Neural cell (in vitro differentiated cells): Measurements from ENCODE around the gene CTDSPL. TPM values are rescaled to one million over a fixed set of nuclear protein-coding genes. Genes with fewer than 3 reads are reported as not detected.

ENCODE experiments used
- H2AFZ ChIP-seq: fragments of 200-600, 300-800 bp; sonication (generic), shearing (Covaris generic); 2 replicates; pipeline ENCODE4 v1.6.0; 2014; ENCODE audit warnings: low read depth, mild to moderate bottlenecking, antibody characterized with exemption, low read length, moderate library complexity
- H3F3A ChIP-seq: fragments of 200-600 bp; shearing (Covaris generic); 2 replicates; pipeline ENCODE4 v1.6.1; 2016; ENCODE audit warnings: mild to moderate bottlenecking, moderate library complexity, mixed read lengths, antibody characterized with exemption, low read length; ENCODE audit not compliant: insufficient read depth, poor library complexity, severe bottlenecking
- H3K27ac ChIP-seq: fragments of 200-600, 300-800 bp; sonication (generic), shearing (Covaris generic); 2 replicates; pipeline ENCODE4 v1.5.1; 2014; ENCODE audit warnings: mild to moderate bottlenecking, low read length, moderate library complexity
- H3K27me3 ChIP-seq: fragments of 300-800, 200-600 bp; sonication (generic), shearing (Covaris generic); 2 replicates; pipeline ENCODE4 v1.6.0; 2014; ENCODE audit warnings: mild to moderate bottlenecking, low read depth, low read length, moderate library complexity; ENCODE audit not compliant: insufficient read depth
- H3K36me3 ChIP-seq: fragments of 300-800, 200-600 bp; sonication (generic), shearing (Covaris generic); 2 replicates; pipeline ENCODE4 v1.5.1; 2014; ENCODE audit warnings: mild to moderate bottlenecking, antibody characterized with exemption, low read length, moderate library complexity; ENCODE audit not compliant: insufficient read depth
- H3K4me2 ChIP-seq: fragments of 300-800, 200-600 bp; sonication (generic), shearing (Covaris generic); 2 replicates; pipeline ENCODE4 v1.6.0; 2014; ENCODE audit warnings: mild to moderate bottlenecking, low read length
- H3K4me3 ChIP-seq: fragments of 300-800, 200-600 bp; sonication (generic), shearing (Covaris generic); 2 replicates; pipeline ENCODE4 v1.5.1; 2014; ENCODE audit warnings: mild to moderate bottlenecking, low read length, moderate library complexity
- H3K79me2 ChIP-seq: fragments of 200-600 bp; shearing (Covaris generic); replicated peaks from 2 replicates; pipeline ENCODE4 v1.6.0; 2014; ENCODE audit warnings: mild to moderate bottlenecking, low read length, moderate library complexity; ENCODE audit not compliant: insufficient read depth
- H3K9ac ChIP-seq: fragments of 300-800, 200-600 bp; sonication (generic), shearing (Covaris generic); 2 replicates; pipeline ENCODE4 v1.6.1; 2016; ENCODE audit warnings: mild to moderate bottlenecking, low read length, mixed read lengths
- H3K9me2 ChIP-seq: fragments of 200-600 bp; shearing (Covaris generic); 2 replicates; pipeline ENCODE4 v1.6.1; 2016; ENCODE audit warnings: mild to moderate bottlenecking, low read length, mixed read lengths; ENCODE audit not compliant: insufficient read depth
- H3K9me3 ChIP-seq: fragments of 200-600, 300-800 bp; sonication (generic), shearing (Covaris generic); 2 replicates; pipeline ENCODE4 v1.6.1; 2016; ENCODE audit warnings: mild to moderate bottlenecking, mixed run types, low read length, moderate library complexity, mixed read lengths
- H4K20me1 ChIP-seq: fragments of 200-600 bp; shearing (Covaris generic); 2 replicates; pipeline ENCODE4 v1.6.1; 2016; ENCODE audit warnings: mild to moderate bottlenecking, mixed run types; ENCODE audit not compliant: insufficient read depth
- EP300 ChIP-seq: fragments of 450-650 bp; conservative IDR thresholded peaks from 2 replicates; pipeline ENCODE4 v1.6.1; 2014; ENCODE audit warnings: antibody characterized with exemption, mild to moderate bottlenecking, moderate library complexity; ENCODE audit not compliant: poor library complexity, severe bottlenecking
- EZH2 ChIP-seq: fragments of 200-600, 300-800 bp; shearing (Covaris generic), sonication (generic); IDR thresholded peaks from 2 replicates; pipeline ENCODE4 v1.6.1; 2014; ENCODE audit warnings: antibody characterized with exemption, low read length, borderline replicate concordance, mild to moderate bottlenecking; ENCODE audit not compliant: insufficient read depth, poor library complexity, severe bottlenecking
- MXI1 ChIP-seq: fragments of 450-650 bp; conservative IDR thresholded peaks from 2 replicates; pipeline ENCODE4 v1.6.1; 2014; ENCODE audit warnings: antibody characterized with exemption, mild to moderate bottlenecking; ENCODE audit not compliant: poor library complexity, severe bottlenecking
- POLR2AphosphoS5 ChIP-seq: IDR thresholded peaks from 2 replicates; pipeline ENCODE4 v1.6.1; 2012
- RAD21 ChIP-seq: fragments of 450-650 bp; conservative IDR thresholded peaks from 2 replicates; pipeline ENCODE4 v1.6.1; 2014; ENCODE audit warnings: antibody characterized with exemption, mild to moderate bottlenecking, moderate library complexity
- SMC3 ChIP-seq: fragments of 450-650 bp; conservative IDR thresholded peaks from 2 replicates; pipeline ENCODE4 v1.6.1; 2014; ENCODE audit warnings: antibody characterized with exemption, mild to moderate bottlenecking, moderate library complexity; ENCODE audit not compliant: poor library complexity
- TAF1 ChIP-seq: IDR thresholded peaks from 2 replicates; pipeline ENCODE4 v1.6.1; 2012; ENCODE audit warnings: low read depth
- polyA plus RNA-seq: library from polyadenylated mRNA; depleted of rRNA; stranded (reverse); fragments of >200 nt; gene quantifications from 2 replicates; pipeline ENCODE4 v1.2.3, GENCODE V29; 2014
- TF ChIP-seq, protein P1 (sequence below): IDR thresholded peaks from 2 replicates; pipeline ENCODE4 v1.6.1; 2012; ENCODE audit warnings: borderline replicate concordance
- TF ChIP-seq, protein P2 (sequence below): fragments of 450-650 bp; IDR thresholded peaks from 2 replicates; pipeline ENCODE4 v1.5.1; 2014; ENCODE audit warnings: antibody characterized with exemption, mild to moderate bottlenecking, moderate library complexity; ENCODE audit not compliant: poor library complexity, severe bottlenecking

Gene CTDSPL
- polyA plus RNA-seq, 1 donor from 2014 or later: 17.0 TPM

DNA sequence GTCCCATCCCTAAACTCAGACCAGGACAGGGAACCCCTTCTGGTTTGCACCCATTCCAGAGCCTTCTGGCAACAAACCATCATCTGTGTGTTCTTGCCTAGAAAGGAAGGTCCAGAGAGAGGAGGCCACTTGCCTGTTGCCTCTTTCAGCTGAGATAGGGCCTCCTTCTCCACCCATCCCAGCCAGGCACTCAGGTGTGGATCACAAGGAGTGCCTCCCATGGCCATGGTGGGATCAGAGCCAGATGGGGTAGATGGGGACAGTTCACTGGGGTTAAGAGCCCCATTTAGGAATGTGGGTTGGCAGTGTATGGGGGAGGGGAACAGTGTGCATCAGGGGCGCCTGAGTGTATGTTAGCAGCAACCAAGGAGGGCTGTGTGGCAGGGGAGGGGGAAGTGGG lies 8.9 kb upstream of the CTDSPL start:
- no peaks in the 10 kb centered on the region for H3K27me3 ChIP-seq
- no peak overlapping the region for H3K4me3 ChIP-seq
- no peak overlapping the region for H3K4me2 ChIP-seq
- H3K27ac ChIP-seq: no peak overlapping the region
- no peaks in the 10 kb centered on the region for H3K9me2 ChIP-seq
- no peak overlapping the region for H3K9ac ChIP-seq
- TF ChIP-seq POLR2AphosphoS5: no peak
- TF ChIP-seq, protein P1, sequence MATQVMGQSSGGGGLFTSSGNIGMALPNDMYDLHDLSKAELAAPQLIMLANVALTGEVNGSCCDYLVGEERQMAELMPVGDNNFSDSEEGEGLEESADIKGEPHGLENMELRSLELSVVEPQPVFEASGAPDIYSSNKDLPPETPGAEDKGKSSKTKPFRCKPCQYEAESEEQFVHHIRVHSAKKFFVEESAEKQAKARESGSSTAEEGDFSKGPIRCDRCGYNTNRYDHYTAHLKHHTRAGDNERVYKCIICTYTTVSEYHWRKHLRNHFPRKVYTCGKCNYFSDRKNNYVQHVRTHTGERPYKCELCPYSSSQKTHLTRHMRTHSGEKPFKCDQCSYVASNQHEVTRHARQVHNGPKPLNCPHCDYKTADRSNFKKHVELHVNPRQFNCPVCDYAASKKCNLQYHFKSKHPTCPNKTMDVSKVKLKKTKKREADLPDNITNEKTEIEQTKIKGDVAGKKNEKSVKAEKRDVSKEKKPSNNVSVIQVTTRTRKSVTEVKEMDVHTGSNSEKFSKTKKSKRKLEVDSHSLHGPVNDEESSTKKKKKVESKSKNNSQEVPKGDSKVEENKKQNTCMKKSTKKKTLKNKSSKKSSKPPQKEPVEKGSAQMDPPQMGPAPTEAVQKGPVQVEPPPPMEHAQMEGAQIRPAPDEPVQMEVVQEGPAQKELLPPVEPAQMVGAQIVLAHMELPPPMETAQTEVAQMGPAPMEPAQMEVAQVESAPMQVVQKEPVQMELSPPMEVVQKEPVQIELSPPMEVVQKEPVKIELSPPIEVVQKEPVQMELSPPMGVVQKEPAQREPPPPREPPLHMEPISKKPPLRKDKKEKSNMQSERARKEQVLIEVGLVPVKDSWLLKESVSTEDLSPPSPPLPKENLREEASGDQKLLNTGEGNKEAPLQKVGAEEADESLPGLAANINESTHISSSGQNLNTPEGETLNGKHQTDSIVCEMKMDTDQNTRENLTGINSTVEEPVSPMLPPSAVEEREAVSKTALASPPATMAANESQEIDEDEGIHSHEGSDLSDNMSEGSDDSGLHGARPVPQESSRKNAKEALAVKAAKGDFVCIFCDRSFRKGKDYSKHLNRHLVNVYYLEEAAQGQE: no peak
- no peak for TF ChIP-seq TAF1
- no peak for TF ChIP-seq SMC3
- TF ChIP-seq, protein P2, sequence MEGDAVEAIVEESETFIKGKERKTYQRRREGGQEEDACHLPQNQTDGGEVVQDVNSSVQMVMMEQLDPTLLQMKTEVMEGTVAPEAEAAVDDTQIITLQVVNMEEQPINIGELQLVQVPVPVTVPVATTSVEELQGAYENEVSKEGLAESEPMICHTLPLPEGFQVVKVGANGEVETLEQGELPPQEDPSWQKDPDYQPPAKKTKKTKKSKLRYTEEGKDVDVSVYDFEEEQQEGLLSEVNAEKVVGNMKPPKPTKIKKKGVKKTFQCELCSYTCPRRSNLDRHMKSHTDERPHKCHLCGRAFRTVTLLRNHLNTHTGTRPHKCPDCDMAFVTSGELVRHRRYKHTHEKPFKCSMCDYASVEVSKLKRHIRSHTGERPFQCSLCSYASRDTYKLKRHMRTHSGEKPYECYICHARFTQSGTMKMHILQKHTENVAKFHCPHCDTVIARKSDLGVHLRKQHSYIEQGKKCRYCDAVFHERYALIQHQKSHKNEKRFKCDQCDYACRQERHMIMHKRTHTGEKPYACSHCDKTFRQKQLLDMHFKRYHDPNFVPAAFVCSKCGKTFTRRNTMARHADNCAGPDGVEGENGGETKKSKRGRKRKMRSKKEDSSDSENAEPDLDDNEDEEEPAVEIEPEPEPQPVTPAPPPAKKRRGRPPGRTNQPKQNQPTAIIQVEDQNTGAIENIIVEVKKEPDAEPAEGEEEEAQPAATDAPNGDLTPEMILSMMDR: no peak
- no peak for TF ChIP-seq MXI1
- TF ChIP-seq RAD21: no peak
- TF ChIP-seq EZH2: no peak
- no peak for TF ChIP-seq EP300
- no peaks in the 10 kb centered on the region for H3F3A ChIP-seq
- no peaks in the 10 kb centered on the region for H3K79me2 ChIP-seq
- H3K9me3 ChIP-seq: no peaks in the 10 kb centered on the region
- no peaks in the 10 kb centered on the region for H4K20me1 ChIP-seq
- no peak overlapping the region for H2AFZ ChIP-seq
- no peaks in the 10 kb centered on the region for H3K36me3 ChIP-seq

DNA sequence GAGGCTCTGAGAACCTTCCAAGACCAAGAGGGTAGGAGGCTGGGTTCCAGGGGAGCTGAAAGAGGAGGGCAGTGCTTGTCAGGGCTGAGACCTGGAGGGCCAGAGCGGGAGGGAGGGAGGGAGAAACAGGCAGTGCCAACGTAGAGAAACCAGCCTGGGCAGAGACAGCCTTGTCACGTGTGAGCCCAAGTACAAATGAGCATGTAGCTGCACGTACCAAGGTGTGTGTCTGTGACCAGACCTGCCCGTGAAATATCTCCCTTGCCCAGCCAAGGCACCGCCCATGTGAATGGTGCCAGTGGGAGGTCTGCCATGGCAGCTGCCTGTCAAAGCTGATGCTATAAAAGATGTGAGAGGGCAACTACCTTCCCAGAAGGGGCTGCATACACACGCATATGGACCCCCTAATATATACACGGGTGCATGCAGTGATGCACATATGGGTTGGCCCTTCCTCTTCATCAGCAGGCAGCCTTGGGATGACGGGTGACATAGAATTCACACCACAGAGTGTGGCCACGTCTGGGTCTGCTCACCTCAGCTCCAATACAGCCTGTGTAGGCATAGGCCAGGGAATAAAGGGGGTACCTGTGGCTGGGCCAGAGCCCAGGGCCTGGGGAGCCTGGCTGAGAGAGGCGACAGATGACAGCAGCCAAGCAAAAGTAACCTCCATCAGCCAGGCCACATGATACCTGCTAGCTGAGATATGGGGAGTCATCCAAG lies 7.8 kb upstream of the CTDSPL start:
- H3K79me2 ChIP-seq: no peaks in the 10 kb centered on the region
- no peaks in the 10 kb centered on the region for H3K27me3 ChIP-seq
- H3K4me2 ChIP-seq: no peak overlapping the region
- no peak overlapping the region for H3K9ac ChIP-seq
- H3K36me3 ChIP-seq: no peaks in the 10 kb centered on the region
- H3K27ac ChIP-seq: no peak overlapping the region
- no peaks in the 10 kb centered on the region for H3K9me2 ChIP-seq
- no peaks in the 10 kb centered on the region for H3K9me3 ChIP-seq
- no peaks in the 10 kb centered on the region for H3F3A ChIP-seq
- H2AFZ ChIP-seq: no peak overlapping the region
- no peak for TF ChIP-seq POLR2AphosphoS5
- TF ChIP-seq EZH2: no peak
- no peak for TF ChIP-seq SMC3
- TF ChIP-seq EP300: no peak
- H3K4me3 ChIP-seq: no peak overlapping the region
- no peaks in the 10 kb centered on the region for H4K20me1 ChIP-seq
